ENCODE measurements around the gene DYSF.

Gene DYSF

GRCh38 chr2:71608441-71608840 lies 155.1 kb downstream of the DYSF start:
- H3K27ac ChIP-seq (ENCODE audit: poor library complexity, severe bottlenecking) = no peak overlapping the region
- no peaks in the 10 kb centered on the region for H3K36me3 ChIP-seq (ENCODE audit: low read depth)
- TF ChIP-seq CTCF (IDR thresholded peaks at IDR 0.05; ENCODE audit: poor library complexity, severe bottlenecking) = no peak
- no peaks in the 10 kb centered on the region for H3K27me3 ChIP-seq (ENCODE audit: insufficient read depth, poor library complexity, severe bottlenecking)
- H3K4me3 ChIP-seq (ENCODE audit: severe bottlenecking) = no peak overlapping the region
- H3K4me1 ChIP-seq (ENCODE audit: insufficient read depth, poor library complexity, severe bottlenecking) = no peaks in the 10 kb centered on the region
- no peaks in the 10 kb centered on the region for H3K9me3 ChIP-seq (ENCODE audit: severe bottlenecking)
- no peak for DNase-seq (ENCODE audit: low spot score)
- ATAC-seq (ENCODE audit: low read depth) = no peak

GRCh38 chr2:71609029-71609428 lies 155.7 kb downstream of the DYSF start:
- TF ChIP-seq CTCF (IDR thresholded peaks at IDR 0.05; ENCODE audit: poor library complexity, severe bottlenecking) = no peak

GRCh38 chr2:71609441-71609840 lies 156.1 kb downstream of the DYSF start:
- no peak overlapping the region for H3K27ac ChIP-seq (ENCODE audit: poor library complexity, severe bottlenecking)
- H3K9me3 ChIP-seq (ENCODE audit: severe bottlenecking) = no peaks in the 10 kb centered on the region
- no peaks in the 10 kb centered on the region for H3K4me1 ChIP-seq (ENCODE audit: insufficient read depth, poor library complexity, severe bottlenecking)
- H3K27me3 ChIP-seq (ENCODE audit: insufficient read depth, poor library complexity, severe bottlenecking) = no peaks in the 10 kb centered on the region
- no peak for TF ChIP-seq CTCF (IDR thresholded peaks at IDR 0.05; ENCODE audit: poor library complexity, severe bottlenecking)
- no peak for ATAC-seq (ENCODE audit: low read depth)
- no peak overlapping the region for H3K4me3 ChIP-seq (ENCODE audit: severe bottlenecking)
- peak; percentile 3 for DNase-seq (ENCODE audit: low spot score)
- H3K36me3 ChIP-seq (ENCODE audit: low read depth) = no peaks in the 10 kb centered on the region

More at GRCh38 chr2:71609029-71609428, 155.7 kb downstream of the DYSF start:
- no peaks in the 10 kb centered on the region for H3K4me1 ChIP-seq (ENCODE audit: insufficient read depth, poor library complexity, severe bottlenecking)
- H3K27me3 ChIP-seq (ENCODE audit: insufficient read depth, poor library complexity, severe bottlenecking) = no peaks in the 10 kb centered on the region
- ATAC-seq (ENCODE audit: low read depth) (no peak), DNase-seq (ENCODE audit: low spot score) (peak; percentile 25)
- no peak overlapping the region for H3K27ac ChIP-seq (ENCODE audit: poor library complexity, severe bottlenecking)
- no peak overlapping the region for H3K4me3 ChIP-seq (ENCODE audit: severe bottlenecking)
- no peaks in the 10 kb centered on the region for H3K36me3 ChIP-seq (ENCODE audit: low read depth)
- H3K9me3 ChIP-seq (ENCODE audit: severe bottlenecking) = no peaks in the 10 kb centered on the region

GRCh38 chr2:71609958-71610357 lies 156.6 kb downstream of the DYSF start:
- Histone ChIP-seq H3K4me1 (ENCODE audit: insufficient read depth, poor library complexity, severe bottlenecking) (no peaks in the 10 kb centered on the region), H3K4me3 (ENCODE audit: severe bottlenecking) (no peak overlapping the region), H3K9me3 (ENCODE audit: severe bottlenecking) (no peaks in the 10 kb centered on the region), H3K27ac (ENCODE audit: poor library complexity, severe bottlenecking) (no peak overlapping the region), H3K36me3 (ENCODE audit: low read depth) (no peaks in the 10 kb centered on the region), H3K27me3 (ENCODE audit: insufficient read depth, poor library complexity, severe bottlenecking) (no peaks in the 10 kb centered on the region)
- no peak for DNase-seq (ENCODE audit: low spot score)
- peak; percentile 48 for TF ChIP-seq CTCF (IDR thresholded peaks at IDR 0.05; ENCODE audit: poor library complexity, severe bottlenecking)
- ATAC-seq (ENCODE audit: low read depth) = peak; percentile 49; the same call in 1 of the 3 replicates

- Histone ChIP-seq H3K4me3 (ENCODE audit: severe bottlenecking) (no peak overlapping the region), H3K4me1 (ENCODE audit: insufficient read depth, poor library complexity, severe bottlenecking) (no peaks in the 10 kb centered on the region), H3K9me3 (ENCODE audit: severe bottlenecking) (no peaks in the 10 kb centered on the region), H3K27me3 (ENCODE audit: insufficient read depth, poor library complexity, severe bottlenecking) (no peaks in the 10 kb centered on the region), H3K27ac (ENCODE audit: poor library complexity, severe bottlenecking) (no peak overlapping the region), H3K36me3 (ENCODE audit: low read depth) (no peaks in the 10 kb centered on the region)
- DNase-seq (ENCODE audit: low spot score) = peak; percentile 34
- no peak for ATAC-seq (ENCODE audit: low read depth)
- TF ChIP-seq CTCF (IDR thresholded peaks at IDR 0.05; ENCODE audit: poor library complexity, severe bottlenecking) = no peak
Observed at GRCh38 chr2:71610671-71611070, 157.3 kb downstream of the DYSF start.

Measured in RWPE2 (cell line).